ENCODE measurements around the gene POLE3.
"Not testable (repeated sequence)": the region's sequence is repeated elsewhere in the genome, so short reads cannot be mapped to it uniquely, and the experiment has no call there.

Gene POLE3

DNA sequence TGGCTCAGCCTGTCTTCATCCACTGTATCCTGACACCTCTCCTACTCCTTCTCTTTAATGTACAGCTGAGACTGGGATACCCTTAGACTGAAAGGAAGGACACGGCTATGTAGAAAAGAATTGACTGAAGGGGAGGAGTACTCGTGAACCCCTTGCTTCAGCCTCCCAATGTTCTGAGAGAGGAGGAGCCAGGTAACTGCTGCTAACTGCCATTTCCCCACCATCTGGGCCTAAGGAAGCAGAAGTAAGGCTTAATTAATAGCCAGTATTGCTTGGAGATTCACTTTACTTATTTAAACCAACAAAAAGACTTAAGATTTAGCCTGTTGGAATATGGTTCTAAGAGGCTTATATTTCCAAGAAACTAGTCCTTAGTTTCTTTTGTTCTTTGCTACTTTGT lies 34.3 kb upstream of the POLE3 start:
- TF ChIP-seq, protein P1, sequence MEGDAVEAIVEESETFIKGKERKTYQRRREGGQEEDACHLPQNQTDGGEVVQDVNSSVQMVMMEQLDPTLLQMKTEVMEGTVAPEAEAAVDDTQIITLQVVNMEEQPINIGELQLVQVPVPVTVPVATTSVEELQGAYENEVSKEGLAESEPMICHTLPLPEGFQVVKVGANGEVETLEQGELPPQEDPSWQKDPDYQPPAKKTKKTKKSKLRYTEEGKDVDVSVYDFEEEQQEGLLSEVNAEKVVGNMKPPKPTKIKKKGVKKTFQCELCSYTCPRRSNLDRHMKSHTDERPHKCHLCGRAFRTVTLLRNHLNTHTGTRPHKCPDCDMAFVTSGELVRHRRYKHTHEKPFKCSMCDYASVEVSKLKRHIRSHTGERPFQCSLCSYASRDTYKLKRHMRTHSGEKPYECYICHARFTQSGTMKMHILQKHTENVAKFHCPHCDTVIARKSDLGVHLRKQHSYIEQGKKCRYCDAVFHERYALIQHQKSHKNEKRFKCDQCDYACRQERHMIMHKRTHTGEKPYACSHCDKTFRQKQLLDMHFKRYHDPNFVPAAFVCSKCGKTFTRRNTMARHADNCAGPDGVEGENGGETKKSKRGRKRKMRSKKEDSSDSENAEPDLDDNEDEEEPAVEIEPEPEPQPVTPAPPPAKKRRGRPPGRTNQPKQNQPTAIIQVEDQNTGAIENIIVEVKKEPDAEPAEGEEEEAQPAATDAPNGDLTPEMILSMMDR (IDR thresholded peaks at IDR 0.05; ENCODE audit: control insufficient read depth, extremely low read depth, insufficient read depth): no peak
- no peak overlapping the region for H3K4me3 ChIP-seq (ENCODE audit: low read depth, low read length)
- no peak for DNase-seq (ENCODE audit: low read depth)

DNA sequence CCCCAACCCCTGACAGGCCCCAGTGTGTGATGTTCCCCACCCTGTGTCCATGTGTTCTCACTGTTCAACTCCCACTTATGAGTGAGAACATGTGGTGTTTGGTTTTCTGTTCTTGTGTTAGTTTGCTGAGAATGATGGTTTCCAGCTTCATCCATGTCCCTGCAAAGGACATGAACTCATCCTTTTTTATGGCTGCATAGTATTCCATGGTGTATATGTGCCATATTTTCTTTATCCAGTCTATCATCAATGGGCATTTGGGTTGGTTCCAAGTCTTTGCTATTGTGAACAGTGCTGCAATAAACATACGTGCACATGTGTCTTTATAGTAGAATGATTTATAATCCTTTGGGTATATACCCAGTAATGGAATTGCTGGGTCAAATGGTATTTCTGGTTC lies 27.2 kb upstream of the POLE3 start:
- not testable (repeated sequence) for DNase-seq (ENCODE audit: low read depth); H3K4me3 ChIP-seq (ENCODE audit: low read depth, low read length)

DNA sequence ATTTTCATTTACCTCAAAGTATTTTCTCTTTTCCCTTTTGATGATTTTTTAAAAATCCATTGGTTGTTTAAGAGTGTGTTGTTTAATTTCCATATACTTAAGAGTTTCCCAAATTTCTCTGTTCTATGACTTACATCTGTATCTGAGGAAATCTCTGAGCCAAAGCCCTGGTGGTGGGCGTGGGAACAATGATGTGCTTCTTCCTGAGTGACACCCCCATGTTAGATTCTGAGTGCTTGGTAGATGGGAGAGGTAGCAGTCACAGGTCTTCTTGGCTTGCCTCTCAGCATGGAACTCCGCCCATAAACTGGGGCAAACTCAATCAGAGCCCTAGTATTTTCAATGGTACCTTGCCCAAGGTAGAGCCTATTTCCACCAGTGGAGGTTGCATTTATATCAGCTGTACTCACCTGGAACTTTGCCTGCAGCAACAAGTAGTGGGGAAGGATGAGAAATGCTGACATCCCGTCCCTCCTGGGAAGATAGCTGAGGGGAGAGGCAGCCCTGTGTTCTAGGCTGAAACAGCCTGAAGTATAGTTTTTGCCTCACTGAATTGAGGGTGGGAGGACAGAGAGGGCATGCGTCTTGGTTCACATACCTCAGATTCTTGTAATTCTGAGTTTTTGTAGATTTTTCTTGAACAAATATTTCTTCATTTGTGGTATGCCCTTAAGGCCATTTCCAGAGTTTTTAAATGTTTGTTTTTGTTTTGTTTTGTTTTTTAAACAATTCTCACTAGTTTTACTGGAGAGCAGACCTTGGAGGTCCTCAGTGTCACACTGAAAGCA lies 26.4 kb upstream of the POLE3 start:
- DNase-seq (ENCODE audit: low read depth): no peak
- H3K4me3 ChIP-seq (ENCODE audit: low read depth, low read length): no peak overlapping the region
- TF ChIP-seq, protein P1 (IDR thresholded peaks at IDR 0.05; ENCODE audit: control insufficient read depth, extremely low read depth, insufficient read depth): no peak

DNA sequence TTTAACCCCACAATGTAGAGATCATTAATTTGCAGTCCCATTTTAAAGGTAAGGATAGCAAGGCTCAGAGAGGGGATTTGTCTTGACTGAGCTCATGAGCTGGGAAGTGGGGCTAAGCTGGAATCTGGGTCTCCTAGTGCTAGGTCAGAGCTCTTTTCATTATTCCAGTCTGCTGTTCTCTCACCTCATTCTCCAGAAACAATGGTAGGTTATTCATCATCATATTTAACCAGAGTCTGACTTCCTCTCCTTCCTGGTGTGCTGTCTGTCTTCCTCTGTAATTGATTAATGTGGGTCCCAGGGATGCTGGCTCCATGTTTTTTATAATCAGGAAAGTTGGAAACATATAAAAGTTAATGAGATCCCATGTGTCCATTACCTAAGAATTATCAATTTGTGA lies 20.7 kb upstream of the POLE3 start:
- DNase-seq (ENCODE audit: low read depth): no peak
- TF ChIP-seq, protein P1 (IDR thresholded peaks at IDR 0.05; ENCODE audit: control insufficient read depth, extremely low read depth, insufficient read depth): no peak
- no peak overlapping the region for H3K4me3 ChIP-seq (ENCODE audit: low read depth, low read length)

DNA sequence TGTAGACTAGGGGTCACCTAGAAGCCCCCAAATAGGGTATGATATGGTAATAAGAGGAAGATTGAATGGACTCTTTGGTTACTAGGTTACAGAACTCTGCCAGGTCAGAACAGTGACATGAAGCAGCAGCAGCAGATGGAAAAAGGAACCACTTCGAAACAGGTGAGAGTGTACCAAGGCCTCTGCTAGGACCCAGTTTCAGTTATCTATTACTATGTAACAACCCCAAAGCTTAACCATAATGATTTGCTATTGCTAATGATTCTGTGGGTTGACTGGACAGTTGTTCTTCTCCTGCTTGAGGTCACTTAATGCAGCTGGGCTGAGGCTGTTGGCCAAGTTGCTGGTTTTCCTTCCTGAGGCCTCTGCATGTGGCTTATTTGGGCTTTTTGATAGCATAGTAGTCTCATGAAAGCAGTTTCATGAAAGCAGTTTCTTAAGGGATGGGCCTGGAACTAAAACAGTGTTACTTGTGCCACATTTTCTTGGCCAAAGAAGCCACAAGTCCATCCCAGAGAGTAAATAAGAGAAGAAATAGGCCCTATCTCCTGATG lies 17.7 kb upstream of the POLE3 start:
- DNase-seq (ENCODE audit: low read depth): no peak
- no peak overlapping the region for H3K4me3 ChIP-seq (ENCODE audit: low read depth, low read length)
- TF ChIP-seq, protein P1 (IDR thresholded peaks at IDR 0.05; ENCODE audit: control insufficient read depth, extremely low read depth, insufficient read depth): no peak

DNA sequence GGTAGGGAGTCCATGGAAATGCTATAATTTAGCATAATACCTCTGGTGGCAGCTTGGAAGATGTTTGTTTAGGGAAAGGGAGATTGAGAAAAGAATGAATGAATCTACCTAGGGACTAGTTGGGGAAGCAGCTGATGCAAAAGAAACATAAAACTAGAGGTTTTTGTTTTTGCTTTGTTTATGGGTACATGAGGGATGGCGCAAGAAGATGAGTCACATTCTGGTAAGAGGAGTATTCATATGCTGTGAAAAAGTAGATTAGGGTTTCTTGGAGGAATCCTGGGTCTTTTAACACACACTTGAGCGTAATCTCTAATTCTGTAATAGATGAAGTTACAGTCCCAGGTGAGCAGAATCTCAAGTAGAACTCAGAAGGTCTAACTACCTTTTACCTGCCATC lies 17.2 kb upstream of the POLE3 start:
- DNase-seq (ENCODE audit: low read depth): no peak

DNA sequence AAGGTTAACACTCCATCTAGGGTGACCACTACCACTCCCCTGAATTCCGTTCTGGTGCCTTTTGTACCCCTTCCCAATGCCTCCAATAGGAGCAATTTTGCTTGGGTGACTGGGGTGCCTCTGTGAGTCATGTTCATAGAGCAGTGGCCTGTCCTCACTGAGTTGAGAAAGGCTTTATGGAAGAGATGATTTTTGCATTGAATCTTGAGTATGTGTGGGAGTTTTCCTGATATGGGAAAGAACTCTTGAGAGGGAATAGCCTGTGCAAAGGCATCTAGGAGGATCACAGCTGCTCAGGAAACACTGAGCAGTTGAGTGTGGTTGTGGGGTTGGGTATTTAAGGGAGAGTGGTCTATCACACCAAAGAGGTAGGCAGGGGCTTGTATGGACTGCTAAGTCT lies 16.2 kb upstream of the POLE3 start:
- H3K4me3 ChIP-seq (ENCODE audit: low read depth, low read length): no peak overlapping the region
- no peak for DNase-seq (ENCODE audit: low read depth)
- TF ChIP-seq, protein P1 (IDR thresholded peaks at IDR 0.05; ENCODE audit: control insufficient read depth, extremely low read depth, insufficient read depth): no peak

More for the DNA sequence above, 17.2 kb upstream of the POLE3 start:
- TF ChIP-seq, protein P1 (IDR thresholded peaks at IDR 0.05; ENCODE audit: control insufficient read depth, extremely low read depth, insufficient read depth): no peak
- H3K4me3 ChIP-seq (ENCODE audit: low read depth, low read length): no peak overlapping the region
